BLaER1 treated with 17β-estradiol and CSF1 and Interleukin-3, amounts not matched to agents 10 nM and 100 nM (cell line): ENCODE results near the gene EFNA5.

Experiments
- H3K27ac ChIP-seq, 11 experiments: shearing (Covaris generic); formaldehyde crosslinking; 2 replicates each; pipeline ENCODE4 v1.8.1; 2022
- H3K27me3 ChIP-seq, 11 experiments: shearing (Covaris generic); formaldehyde crosslinking; 2 replicates each; pipeline ENCODE4 v1.8.1; 2022
- H3K36me3 ChIP-seq, 11 experiments: shearing (Covaris generic); formaldehyde crosslinking; 2 replicates each; pipeline ENCODE4 v1.8.1; 2022
- H3K4me1 ChIP-seq, 10 experiments: shearing (Covaris generic); formaldehyde crosslinking; 2 replicates each; pipeline ENCODE4 v1.8.1; 2022
- H3K4me2 ChIP-seq, 11 experiments: shearing (Covaris generic); formaldehyde crosslinking; 2 replicates each; pipeline ENCODE4 v1.8.1; 2022
- H3K4me3 ChIP-seq, 10 experiments: shearing (Covaris generic); formaldehyde crosslinking; 2 replicates each; pipeline ENCODE4 v1.8.1; 2022
- H3K9ac ChIP-seq, 11 experiments: shearing (Covaris generic); formaldehyde crosslinking; 2 replicates each; pipeline ENCODE4 v1.8.1; 2022
- H3K9me3 ChIP-seq, 11 experiments: shearing (Covaris generic); formaldehyde crosslinking; replicated peaks in 1 of 11; 2 replicates each; pipeline ENCODE4 v1.8.1; 2022
- H4K20me1 ChIP-seq, 11 experiments: shearing (Covaris generic); formaldehyde crosslinking; 2 replicates each; pipeline ENCODE4 v1.8.1; 2022
- Cebpa-rat ChIP-seq, 11 experiments: shearing (Covaris generic); IDR thresholded peaks; 2 replicates each; pipeline ENCODE4 v1.8.1; 2022

EFNA5 gene

DNA sequence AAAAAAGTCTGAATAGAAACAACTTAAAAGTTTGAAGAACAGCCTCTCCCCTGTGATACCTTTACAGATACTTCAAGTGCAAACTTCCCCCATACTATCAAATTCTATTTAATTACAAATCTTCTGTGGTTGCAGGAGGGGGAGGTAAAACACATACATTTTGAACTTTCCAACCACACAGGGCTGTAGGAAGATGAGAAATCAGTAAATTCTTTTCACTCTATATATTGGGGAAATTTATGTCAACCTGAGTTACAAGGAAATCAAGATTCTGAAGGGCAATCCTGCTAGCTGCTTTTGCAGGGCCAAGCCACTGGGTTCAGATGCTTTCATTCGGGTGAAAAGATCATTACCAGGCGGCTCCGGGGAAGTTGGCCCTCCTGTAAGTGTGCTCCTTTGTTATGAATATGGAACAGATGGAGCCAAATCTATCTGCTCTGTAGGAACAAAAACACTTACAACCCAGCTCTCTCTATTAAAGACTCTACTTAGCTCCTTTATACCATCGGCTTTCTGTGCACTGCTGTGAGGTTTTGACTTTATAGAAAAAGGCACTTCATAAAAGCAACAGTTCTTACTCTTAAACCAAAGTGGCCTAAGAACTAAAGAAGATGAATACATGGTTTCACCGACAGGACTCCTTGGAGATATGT lies 269.1 kb downstream of the EFNA5 start:
- Histone ChIP-seq H3K9ac (no peak overlapping the region), H3K9me3 (peaks cover 0 to 5% (median 0%) of the 10 kb centered on the region in 11 experiments; a peak in 2 of 22 replicates), H3K4me3 (no peak overlapping the region), H3K27ac (no peak overlapping the region), H3K27me3 (no peaks in the 10 kb centered on the region), H3K36me3 (no peaks in the 10 kb centered on the region), H3K4me2 (no peak overlapping the region), H4K20me1 (no peaks in the 10 kb centered on the region), H3K4me1 (peaks cover 0 to 6% (median 0%) of the 10 kb centered on the region in 10 experiments; a peak in 4 of 20 replicates)
- TF ChIP-seq Cebpa-rat (IDR thresholded peaks at IDR 0.05) = no peak

DNA sequence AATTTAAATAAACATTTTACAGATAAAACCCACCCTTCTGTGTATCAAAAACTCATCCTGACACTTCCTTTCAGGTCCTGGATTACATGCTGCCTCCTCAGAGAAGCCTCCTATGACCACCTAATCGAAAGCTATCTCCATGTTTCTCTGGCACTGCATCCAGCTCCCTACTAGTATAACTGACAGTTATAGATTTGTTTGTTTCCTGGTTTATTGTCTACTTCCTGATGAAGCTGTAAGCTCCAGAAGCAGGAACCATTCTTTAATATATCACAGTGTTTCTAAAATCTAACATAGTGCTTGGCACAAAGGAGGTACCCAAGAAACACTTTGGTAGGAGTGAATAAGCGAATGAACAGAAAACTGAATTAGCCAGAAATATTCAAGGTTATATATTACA lies 270.4 kb downstream of the EFNA5 start:
- no peaks in the 10 kb centered on the region for H3K27me3 ChIP-seq
- H3K4me2 ChIP-seq = no peak overlapping the region
- no peaks in the 10 kb centered on the region for H4K20me1 ChIP-seq
- no peak overlapping the region for H3K9ac ChIP-seq
- H3K4me1 ChIP-seq = peaks cover 0 to 12% (median 0%) of the 10 kb centered on the region in 10 experiments; a peak in 5 of 20 replicates
- H3K4me3 ChIP-seq = no peak overlapping the region
- H3K27ac ChIP-seq = no peak overlapping the region
- TF ChIP-seq Cebpa-rat (IDR thresholded peaks at IDR 0.05) = no peak
- no peaks in the 10 kb centered on the region for H3K36me3 ChIP-seq
- H3K9me3 ChIP-seq = peaks cover 0 to 5% (median 0%) of the 10 kb centered on the region in 11 experiments; a peak in 2 of 22 replicates

DNA sequence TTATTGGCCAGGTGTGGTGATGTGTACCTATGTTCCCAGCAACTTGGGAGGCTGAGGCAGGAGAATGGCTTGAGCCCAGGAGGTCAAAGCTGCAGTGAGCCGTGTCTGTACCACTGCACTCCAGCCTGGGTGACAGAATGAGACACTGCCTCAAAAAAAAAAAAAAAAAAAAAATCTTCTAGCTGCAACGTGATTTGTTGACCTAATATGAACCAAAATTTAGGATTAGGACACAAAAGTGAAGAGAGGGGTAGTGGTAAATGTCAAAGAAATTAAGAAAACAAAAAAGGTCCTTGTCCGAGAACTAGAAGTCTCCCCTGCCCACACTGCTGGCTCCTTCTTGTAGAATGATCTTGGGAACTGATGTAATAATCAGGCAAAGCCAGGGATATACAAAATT lies 272.0 kb downstream of the EFNA5 start:
- Histone ChIP-seq H3K9ac (no peak overlapping the region), H3K27me3 (no peaks in the 10 kb centered on the region), H3K27ac (no peak overlapping the region), H3K9me3 (peaks cover 0 to 5% (median 0%) of the 10 kb centered on the region in 11 experiments; a peak in 2 of 22 replicates), H3K4me3 (no peak overlapping the region), H3K4me1 (peaks cover 0 to 7% (median 0%) of the 10 kb centered on the region in 10 experiments; a peak in 1 of 20 replicates), H3K36me3 (no peaks in the 10 kb centered on the region), H3K4me2 (no peak overlapping the region), H4K20me1 (no peaks in the 10 kb centered on the region)
- TF ChIP-seq Cebpa-rat (IDR thresholded peaks at IDR 0.05) = no peak

DNA sequence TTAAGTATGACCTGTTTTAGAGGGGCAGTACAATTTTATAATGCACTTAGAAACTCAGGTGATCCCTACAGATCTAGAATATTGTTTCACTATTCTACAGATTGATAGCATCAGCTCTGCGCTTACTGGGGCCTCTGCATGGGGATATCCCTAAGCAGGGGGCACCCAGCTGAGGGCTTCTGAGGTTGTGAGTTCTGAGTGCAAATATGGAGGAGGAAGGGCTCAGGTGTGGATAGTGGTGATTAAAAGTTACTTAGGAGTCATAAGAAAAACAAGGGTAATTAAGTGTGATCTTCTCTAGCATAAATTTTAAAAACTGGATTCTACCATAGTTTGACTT lies 274.4 kb downstream of the EFNA5 start:
- Histone ChIP-seq H3K27me3 (no peaks in the 10 kb centered on the region), H3K36me3 (no peaks in the 10 kb centered on the region), H3K9me3 (peaks cover 0 to 13% (median 0%) of the 10 kb centered on the region in 11 experiments; a peak in 7 of 22 replicates), H4K20me1 (no peaks in the 10 kb centered on the region), H3K27ac (no peak overlapping the region), H3K4me3 (no peak overlapping the region), H3K4me1 (peaks cover 0 to 7% (median 0%) of the 10 kb centered on the region in 10 experiments; a peak in 3 of 20 replicates), H3K9ac (no peak overlapping the region), H3K4me2 (no peak overlapping the region)
- TF ChIP-seq Cebpa-rat (IDR thresholded peaks at IDR 0.05) = no peak

DNA sequence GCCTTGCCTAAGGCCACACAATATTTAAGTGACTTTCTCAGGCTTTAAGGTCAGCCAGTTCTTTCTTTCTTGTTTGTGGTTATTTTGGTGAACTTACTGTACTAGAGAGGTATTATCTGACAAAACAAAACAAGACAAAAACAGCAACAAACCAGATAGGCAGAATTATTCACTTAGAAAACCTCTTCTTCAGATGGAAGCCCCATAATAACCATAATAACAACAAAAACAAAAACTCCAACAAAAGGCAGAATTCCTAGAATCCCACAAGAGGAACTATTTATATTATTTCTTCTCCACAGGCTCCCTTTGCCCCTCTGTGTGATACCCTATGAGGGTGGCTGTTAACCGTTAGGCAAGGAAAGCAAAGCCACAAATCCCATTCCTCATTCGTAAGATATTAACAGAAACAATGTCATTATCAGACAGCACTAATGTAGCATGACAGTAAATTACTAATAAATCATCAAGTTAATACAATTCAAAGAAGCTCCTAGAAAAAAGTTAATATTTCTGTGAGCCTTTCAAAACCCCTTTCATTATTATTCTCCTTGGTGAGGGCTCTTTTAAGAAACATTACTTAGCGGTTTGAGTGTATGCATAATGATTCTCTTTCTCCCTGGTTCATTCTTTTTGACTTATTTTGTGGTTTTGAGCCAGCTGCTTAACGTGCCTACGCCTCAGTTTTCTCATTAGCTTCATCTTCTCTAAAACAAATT lies 274.9 kb downstream of the EFNA5 start:
- Histone ChIP-seq H3K4me2 (no peak overlapping the region), H3K4me3 (no peak overlapping the region), H3K9me3 (peaks cover 0 to 17% (median 0%) of the 10 kb centered on the region in 11 experiments; a peak in 7 of 22 replicates), H3K27me3 (no peaks in the 10 kb centered on the region), H3K9ac (no peak overlapping the region), H3K4me1 (peaks cover 0 to 10% (median 0%) of the 10 kb centered on the region in 10 experiments; a peak in 4 of 20 replicates), H3K27ac (no peak overlapping the region), H3K36me3 (no peaks in the 10 kb centered on the region), H4K20me1 (no peaks in the 10 kb centered on the region)
- no peak for TF ChIP-seq Cebpa-rat (IDR thresholded peaks at IDR 0.05)

- Histone ChIP-seq H3K9ac (no peak overlapping the region), H3K4me3 (no peak overlapping the region), H3K9me3 (peaks cover 0 to 17% (median 0%) of the 10 kb centered on the region in 11 experiments; a peak in 7 of 22 replicates), H3K4me1 (peaks cover 15 to 29% (median 16%) of the 10 kb centered on the region in 10 experiments), H3K27ac (no peak overlapping the region), H3K4me2 (no peak overlapping the region), H3K27me3 (no peaks in the 10 kb centered on the region), H4K20me1 (no peaks in the 10 kb centered on the region), H3K36me3 (no peaks in the 10 kb centered on the region)
- TF ChIP-seq Cebpa-rat (IDR thresholded peaks at IDR 0.05) = no peak
These were observed 276.9 kb downstream of the EFNA5 start for GRCh38 chr5:107393851-107394250.

DNA sequence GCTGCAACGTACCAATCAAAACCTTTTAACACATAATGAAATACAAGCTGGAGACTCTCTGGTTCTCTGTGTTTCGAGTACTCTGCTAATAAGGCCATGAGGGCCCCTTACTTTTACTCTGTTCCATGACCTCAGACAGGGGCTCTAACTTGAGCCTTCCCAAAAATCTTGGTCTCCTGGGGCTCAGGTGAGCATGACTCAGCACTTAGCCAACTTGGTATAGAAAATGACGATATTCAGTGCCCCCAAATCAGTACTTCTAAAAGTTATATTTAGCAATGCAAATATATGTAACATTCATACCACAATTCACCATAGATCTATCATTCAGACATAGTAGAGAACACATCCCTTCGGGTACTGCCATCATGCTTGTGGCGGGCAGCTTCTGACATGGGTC lies 278.9 kb downstream of the EFNA5 start:
- H4K20me1 ChIP-seq = no peaks in the 10 kb centered on the region
- no peak overlapping the region for H3K4me3 ChIP-seq
- H3K4me1 ChIP-seq = peaks cover 35 to 50% (median 37%) of the 10 kb centered on the region in 10 experiments
- TF ChIP-seq Cebpa-rat (IDR thresholded peaks at IDR 0.05) = no peak
- H3K36me3 ChIP-seq = no peaks in the 10 kb centered on the region
- H3K27ac ChIP-seq = no peak overlapping the region
- peaks cover 0 to 14% (median 0%) of the 10 kb centered on the region in 11 experiments; a peak in 6 of 22 replicates for H3K9me3 ChIP-seq
- no peak overlapping the region for H3K4me2 ChIP-seq
- no peak overlapping the region for H3K9ac ChIP-seq
- H3K27me3 ChIP-seq = peaks cover 0 to 9% (median 0%) of the 10 kb centered on the region in 11 experiments; a peak in 1 of 22 replicates

DNA sequence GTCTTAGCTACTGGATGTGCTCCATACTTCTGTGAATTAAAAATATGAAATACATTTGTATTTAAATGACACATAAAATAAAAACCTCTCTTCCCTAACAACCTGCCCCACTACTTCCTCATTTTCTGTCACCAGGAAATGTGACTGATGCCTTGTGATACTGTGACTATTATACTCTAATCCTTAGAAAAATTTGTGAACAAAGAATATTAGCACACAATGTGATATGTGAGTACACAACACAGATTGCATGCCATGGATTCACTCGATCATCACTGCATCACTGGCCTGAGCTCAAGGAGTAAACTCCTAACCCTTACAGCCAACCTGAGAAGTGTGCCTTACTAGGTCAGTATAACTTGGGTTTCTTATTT lies 281.0 kb downstream of the EFNA5 start:
- Histone ChIP-seq H3K27ac (peak overlapping the region; percentile 50 to 87 (median 76); a peak in 21 of 22 replicates), H3K36me3 (no peaks in the 10 kb centered on the region), H3K4me3 (peak overlapping the region in 5 of 10 experiments; percentile 3 to 40 (median 16); a peak in 6 of 20 replicates), H3K9me3 (peaks cover 0 to 14% (median 0%) of the 10 kb centered on the region in 11 experiments; a peak in 6 of 22 replicates), H3K4me2 (peak overlapping the region; percentile 72 to 92 (median 86)), H3K27me3 (peaks cover 0 to 9% (median 0%) of the 10 kb centered on the region in 11 experiments; a peak in 1 of 22 replicates), H3K4me1 (peaks cover 35 to 63% (median 50%) of the 10 kb centered on the region in 10 experiments), H3K9ac (peak overlapping the region; percentile 40 to 74 (median 59); a peak in 21 of 22 replicates), H4K20me1 (no peaks in the 10 kb centered on the region)
- no peak for TF ChIP-seq Cebpa-rat (IDR thresholded peaks at IDR 0.05)

- Histone ChIP-seq H3K9me3 (peaks cover 0 to 18% (median 2%) of the 10 kb centered on the region in 11 experiments; a peak in 9 of 22 replicates), H3K27ac (peak overlapping the region; percentile 50 to 87 (median 76); a peak in 21 of 22 replicates), H3K4me2 (peak overlapping the region; percentile 72 to 92 (median 86)), H3K36me3 (no peaks in the 10 kb centered on the region), H3K4me3 (peak overlapping the region in 6 of 10 experiments; percentile 3 to 40 (median 23); a peak in 6 of 20 replicates), H3K27me3 (peaks cover 0 to 9% (median 0%) of the 10 kb centered on the region in 11 experiments; a peak in 1 of 22 replicates), H3K9ac (peak overlapping the region; percentile 40 to 74 (median 59); a peak in 21 of 22 replicates), H3K4me1 (peaks cover 35 to 63% (median 50%) of the 10 kb centered on the region in 10 experiments), H4K20me1 (no peaks in the 10 kb centered on the region)
- no peak for TF ChIP-seq Cebpa-rat (IDR thresholded peaks at IDR 0.05)
These were observed 281.5 kb downstream of the EFNA5 start for GRCh38 chr5:107389130-107389774.
